DMS114 treated with DMSO at 0.1 percent for 48 hours (cell line): ENCODE results near the gene SLC6A17.

ENCODE experiments used
- DNase-seq: peaks from one replicate; lab custom pipeline; 2025; ENCODE audit not compliant: unreplicated experiment; lab: John Stamatoyannopoulos, UW

Gene SLC6A17

GRCh38 chr1:110201157-110201825 is 51.0 kb downstream of the SLC6A17 start:
- DNase-seq: no peak

DNA sequence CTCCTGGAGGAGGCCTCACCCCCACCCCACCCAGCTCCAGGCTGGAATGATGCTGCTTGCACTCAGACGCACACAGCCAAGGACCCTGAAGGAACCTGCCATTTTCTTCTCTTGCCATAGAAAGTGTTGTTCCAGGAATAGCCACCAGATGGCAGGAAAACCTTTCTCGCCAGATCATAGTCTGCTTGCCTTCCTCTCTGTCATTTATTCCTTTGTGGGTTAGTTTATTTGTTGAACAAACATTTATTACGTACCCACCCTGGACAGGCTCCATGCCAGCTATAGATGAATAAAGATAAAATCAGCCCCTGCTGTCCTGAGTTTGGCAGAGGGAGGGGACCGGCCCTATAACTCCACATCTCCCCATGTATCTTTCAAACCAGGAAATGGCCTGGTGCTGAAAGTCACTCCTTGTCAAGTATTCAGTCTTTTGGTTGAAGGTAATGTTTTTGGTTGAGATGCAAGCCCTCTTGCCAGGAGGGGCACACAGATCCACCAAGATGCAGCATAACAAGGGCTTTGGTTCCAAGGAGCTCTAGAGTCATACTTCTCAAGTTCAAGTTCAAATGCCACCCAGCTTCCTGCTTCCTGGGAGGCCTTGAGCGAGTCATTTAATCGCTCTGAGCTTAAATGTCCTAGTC is 52.8 kb downstream of the SLC6A17 start:
- DNase-seq: peak; percentile 54

- no peak for DNase-seq
These were observed 54.9 kb downstream of the SLC6A17 start for GRCh38 chr1:110205156-110205555.

DNA sequence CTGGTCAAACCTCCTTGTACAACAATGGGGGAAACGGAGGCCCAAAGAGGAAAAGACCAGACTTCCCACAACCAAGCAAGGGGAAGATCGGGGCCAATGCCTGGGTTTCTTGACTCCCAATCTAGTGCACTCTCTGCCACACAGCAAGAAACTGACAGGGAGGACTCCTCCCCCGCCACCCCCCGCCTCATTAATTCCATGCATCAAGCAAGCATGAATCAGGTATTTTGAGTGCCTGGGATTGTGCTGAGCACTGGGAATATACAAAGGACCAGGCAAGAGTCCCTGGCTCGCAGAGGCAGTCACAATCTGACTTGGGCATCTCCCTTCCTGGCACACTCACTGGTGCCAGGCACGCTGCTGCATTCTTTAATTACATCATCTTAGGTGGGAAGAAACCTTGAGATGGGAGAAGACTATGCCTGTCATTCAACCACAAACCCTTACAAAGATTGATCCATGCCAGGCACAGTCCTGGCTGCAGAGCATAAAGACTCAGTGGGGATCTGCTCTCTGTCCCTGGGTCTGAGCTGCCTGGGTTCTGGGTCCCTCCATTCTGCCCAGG is 55.4 kb downstream of the SLC6A17 start:
- DNase-seq: no peak

GRCh38 chr1:110206261-110206920 is 56.1 kb downstream of the SLC6A17 start:
- no peak for DNase-seq

DNA sequence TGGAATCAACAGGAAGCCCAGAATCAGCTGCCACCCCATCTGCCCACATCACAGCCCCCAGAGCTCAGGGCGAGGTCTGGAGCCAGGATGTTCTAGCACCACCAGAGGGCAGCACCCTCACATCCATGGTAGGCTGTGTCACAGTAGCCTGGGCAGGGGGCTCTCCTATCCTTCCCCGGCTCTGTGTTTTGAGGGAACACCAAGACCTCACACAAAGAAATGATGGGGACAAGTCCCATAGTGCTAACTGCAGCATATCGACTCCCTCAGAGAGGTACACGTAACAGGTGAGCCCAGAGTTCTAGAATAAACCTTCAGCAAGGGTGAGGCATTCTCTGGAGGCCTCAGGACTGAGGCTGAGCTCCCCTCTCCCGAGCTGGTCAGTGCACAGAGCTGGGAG is 57.5 kb downstream of the SLC6A17 start:
- peak; percentile 38 for DNase-seq

- no peak for DNase-seq
These were observed 58.8 kb downstream of the SLC6A17 start for GRCh38 chr1:110208916-110209645.

DNA sequence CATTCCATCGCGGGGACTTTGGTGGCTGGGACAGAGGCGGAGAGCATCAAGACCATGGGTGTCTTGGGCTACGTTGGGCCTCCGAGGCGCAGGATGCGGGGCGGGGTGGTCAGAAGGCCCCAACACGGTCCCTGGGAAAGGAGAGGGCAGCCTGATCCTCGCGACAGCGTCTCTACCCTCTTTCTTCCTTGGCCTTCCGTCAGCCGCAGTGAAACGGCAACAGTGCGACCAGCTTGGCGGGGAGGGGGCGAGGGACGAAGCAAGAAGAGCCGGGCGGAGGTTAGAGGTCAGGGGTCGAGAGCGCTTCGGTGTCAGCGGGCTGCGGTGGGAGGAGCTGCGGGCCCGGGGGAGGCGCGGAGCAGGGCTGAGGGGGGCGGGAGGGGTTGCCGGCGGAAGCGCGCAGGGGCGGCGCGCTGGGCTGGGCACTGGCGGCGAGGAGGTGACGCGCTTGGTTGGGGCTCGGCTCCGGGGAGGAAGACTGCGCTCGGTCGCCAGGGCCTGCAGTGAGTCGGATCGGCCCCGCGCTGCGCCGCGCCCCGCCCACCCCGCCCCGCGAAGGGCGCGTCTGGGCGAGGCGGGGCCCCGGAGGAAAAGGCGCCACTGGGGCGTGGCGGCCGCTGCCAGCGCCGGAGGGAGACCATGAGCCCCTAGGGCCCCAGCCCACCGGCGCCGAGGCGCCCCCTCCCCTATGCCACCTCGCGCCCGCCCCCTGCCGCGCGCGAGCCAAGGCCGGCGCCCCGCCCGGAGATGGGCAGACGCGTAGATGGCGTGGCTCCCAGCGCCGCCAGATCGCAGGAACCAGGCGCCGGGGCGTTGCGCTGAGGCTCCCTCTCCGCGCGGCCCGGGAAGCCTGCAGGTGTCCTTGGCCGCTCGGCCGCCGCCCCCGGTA is 59.7 kb downstream of the SLC6A17 start, which contains the start of gene KCNC4:
KCNC4 (plus strand) TSS at position 600 of the 889 bp plus-strand sequence. CDS start 1,186 bp downstream, outside the sequence.
- DNase-seq: peak; percentile 72

- DNase-seq: peak; percentile 11
These were observed 60.6 kb downstream of the SLC6A17 start for GRCh38 chr1:110210604-110211495.

DNA sequence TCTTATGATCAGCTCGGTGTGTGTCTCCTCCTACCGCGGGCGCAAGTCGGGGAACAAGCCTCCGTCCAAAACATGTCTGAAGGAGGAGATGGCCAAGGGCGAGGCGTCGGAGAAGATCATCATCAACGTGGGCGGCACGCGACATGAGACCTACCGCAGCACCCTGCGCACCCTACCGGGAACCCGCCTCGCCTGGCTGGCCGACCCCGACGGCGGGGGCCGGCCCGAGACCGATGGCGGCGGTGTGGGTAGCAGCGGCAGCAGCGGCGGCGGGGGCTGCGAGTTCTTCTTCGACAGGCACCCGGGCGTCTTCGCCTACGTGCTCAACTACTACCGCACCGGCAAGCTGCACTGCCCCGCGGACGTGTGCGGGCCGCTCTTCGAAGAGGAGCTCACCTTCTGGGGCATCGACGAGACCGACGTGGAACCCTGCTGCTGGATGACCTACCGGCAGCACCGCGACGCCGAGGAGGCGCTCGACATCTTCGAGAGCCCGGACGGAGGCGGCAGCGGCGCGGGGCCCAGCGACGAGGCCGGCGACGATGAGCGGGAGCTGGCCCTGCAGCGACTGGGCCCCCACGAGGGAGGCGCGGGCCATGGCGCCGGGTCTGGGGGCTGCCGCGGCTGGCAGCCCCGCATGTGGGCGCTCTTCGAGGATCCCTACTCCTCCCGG is 61.3 kb downstream of the SLC6A17 start:
- no peak for DNase-seq

DNA sequence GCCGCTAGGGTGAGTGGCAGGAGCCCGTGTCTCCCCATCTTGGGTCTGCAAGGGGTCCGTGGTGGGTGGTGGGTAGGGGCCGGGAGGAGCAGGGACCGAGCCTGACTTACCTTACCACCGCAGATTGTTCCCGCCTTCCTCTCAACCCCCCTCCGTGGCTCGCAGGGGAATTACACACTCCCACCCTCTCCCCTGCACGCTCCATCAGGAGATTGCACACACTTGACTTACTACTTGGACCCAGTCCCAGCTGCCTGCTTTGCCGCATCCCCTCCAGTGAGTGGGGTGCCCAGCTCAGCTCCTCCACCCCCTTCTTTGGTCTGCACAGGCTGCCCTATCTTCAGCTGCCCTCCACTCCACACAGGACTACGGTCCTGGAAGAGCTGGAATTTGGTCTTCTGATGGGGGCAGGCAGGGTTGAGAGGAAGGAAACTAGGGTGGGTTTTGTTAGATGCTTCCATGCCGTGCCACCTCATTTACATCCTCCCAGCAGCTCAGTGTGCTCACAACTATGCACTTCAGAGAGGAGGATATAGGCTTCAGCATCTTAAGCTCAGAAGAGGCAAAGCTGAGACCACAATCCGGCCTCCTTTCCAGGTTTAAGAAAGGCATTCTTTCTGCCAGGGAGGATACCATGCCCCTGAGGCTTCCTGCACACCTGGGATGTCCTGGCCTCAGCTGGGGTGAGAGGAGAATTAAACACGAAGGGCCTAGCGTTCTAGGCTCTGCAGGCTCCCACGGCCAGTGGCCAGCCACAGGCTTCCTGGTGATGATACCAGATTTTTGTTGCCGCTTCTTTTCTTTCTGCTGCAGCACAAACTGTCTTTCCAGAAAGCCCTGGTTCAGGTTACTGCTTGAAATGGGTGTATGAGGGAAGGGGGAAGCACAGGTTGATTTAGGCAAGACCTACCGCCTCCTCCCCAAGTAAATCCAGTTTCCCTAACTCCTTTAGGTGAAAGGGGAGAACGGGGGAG is 62.2 kb downstream of the SLC6A17 start:
- no peak for DNase-seq

GRCh38 chr1:110213143-110213540 is 62.8 kb downstream of the SLC6A17 start:
- no peak for DNase-seq

DNA sequence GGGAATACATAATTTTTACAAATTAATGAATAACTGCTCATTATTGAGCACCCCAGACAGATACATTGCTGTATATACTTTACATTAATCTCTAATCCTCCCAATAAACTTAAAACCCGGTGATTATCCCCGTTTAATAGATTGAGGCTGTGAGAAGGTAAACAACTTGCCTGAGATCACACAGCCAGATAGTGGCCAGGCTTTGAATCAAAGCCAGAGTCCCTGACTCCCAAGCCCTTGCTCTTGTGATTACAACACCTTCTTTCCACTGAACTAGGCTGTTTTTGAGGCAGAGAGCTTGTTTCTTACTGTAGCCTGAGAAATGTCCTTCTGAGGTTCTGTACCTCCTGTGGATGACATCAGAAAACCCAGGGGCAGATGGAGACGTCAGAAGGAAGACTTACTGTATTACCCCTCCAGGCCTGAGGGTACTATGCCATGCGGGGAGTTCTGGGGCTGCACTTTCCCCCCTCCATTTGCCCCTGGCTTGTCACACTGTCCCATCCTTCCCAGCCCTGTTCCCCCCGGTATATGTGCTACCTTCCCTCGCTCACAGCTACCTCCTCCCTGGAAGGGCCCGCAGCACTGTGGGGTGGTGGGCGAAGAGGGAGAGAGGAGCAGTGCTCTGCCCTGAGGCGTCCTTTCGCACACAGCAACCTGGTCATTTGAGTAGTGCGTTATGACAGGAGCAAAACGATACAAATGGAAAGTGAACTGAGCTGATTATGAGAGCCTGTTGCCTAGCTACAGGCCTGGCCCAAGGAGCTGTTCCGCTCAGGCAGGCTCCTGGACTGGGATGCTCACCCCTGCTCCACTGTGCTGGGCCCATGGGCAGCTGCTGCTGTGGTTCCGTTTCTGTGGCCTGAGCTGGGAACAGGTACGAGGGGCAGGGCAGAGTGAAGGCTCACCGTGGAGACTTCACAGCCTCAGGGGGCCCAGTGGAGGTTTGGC is 64.4 kb downstream of the SLC6A17 start:
- no peak for DNase-seq

DNA sequence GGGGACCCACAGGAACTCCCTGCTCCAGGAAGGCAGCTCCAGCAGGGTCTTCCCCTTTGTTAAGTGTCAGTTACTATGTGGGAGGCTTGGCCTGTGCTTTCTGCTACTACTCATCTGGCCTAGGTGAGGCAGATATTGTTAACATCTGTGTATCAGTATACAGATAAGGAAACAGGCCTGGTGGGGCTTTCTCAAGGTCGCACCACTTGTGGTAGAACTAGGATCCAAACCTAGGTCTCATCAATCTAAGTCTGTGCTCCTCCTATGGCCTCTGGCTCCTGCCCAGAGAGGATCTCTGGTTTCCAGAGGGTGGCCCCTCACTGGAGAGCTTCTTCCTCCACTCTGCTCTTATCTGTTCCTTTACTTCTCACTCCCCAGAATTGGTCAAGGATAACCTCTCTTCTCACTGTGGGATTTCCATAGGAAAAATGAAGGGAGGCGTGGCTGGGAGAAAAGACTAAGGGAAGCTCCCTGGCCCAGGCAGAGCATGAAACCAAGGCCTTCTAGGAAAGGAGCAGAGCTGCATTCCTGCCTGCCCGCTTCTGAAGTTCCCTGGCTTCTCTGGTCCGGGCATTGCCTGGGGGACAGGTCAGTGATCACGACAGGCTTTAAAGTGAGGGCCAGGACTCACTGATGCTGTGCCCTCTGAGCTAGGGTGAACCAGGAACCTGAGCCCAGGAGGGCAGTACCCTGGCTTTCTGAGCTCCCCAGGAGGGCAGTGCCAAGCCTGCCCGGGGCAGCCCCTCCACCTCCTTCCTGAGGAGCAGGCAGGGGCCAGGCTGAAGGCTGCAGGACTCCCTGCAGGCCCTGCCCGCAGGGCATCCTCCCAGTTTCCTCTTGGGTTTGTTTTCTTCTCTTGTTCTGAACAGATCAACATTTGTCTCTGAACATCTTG is 65.6 kb downstream of the SLC6A17 start:
- DNase-seq: no peak

DNA sequence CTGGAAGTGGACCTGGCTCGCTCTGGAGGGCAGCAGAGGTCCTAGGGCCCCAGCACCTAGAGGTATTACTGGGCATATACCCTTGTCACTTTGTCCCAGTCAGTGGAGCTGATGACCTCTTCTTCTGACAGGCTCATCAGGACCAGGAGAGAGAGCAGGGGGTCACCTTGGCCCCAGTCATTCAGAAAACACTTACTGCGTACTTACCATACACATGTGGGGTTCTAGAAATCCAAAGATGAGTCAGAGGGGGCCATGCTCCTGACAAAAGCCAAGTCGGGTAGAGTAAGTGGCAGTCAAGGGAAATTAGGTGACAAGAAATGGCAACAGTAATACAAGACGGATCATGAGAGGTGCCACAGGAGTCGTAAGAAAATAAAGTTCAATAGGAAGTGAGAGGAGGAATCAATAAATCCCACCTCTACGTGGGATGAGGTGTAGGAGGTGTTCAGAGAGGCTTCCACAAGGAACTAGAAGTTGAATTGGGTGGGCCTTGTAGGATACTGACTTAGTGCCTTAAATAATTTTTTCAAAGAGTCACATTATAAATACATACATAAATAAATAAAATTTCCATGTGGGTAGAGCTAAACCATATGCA is 66.7 kb downstream of the SLC6A17 start:
- no peak for DNase-seq
